Spleen (tissue), 7 donors: ENCODE measurements around the gene SLC25A44.

Experiments used
- POLR2A ChIP-seq, 3 donors: fragments of 450-650 bp; IDR thresholded peaks; one replicate each; pipeline ENCODE4 v1.5.1; 2017; ENCODE audit warnings: antibody characterized with exemption in 3 of 3, mild to moderate bottlenecking in 1 of 3
- POLR2AphosphoS5 ChIP-seq, 3 donors: sonication (generic); formaldehyde crosslinking; IDR thresholded peaks; one replicate each; pipeline ENCODE4 v1.5.1; 2017; ENCODE audit warnings: antibody characterized with exemption in 3 of 3
- TF ChIP-seq, protein P1 (sequence below), 11 experiments: fragments of 200-600 bp in 7 of 11; fragments of 450-650 bp in 4 of 11; sonication (generic) in 4 of 11; IDR thresholded peaks in 8 of 11; conservative IDR thresholded peaks in 3 of 11; 1 replicate in 7 of 11; 2 replicates in 4 of 11; pipeline versions ENCODE4 v1.4.0 to v1.8.0; 2016 to 2021; ENCODE audit warnings: antibody characterized with exemption in 11 of 11, inconsistent platforms in 4 of 11, mild to moderate bottlenecking in 1 of 11
- donor health status: DM: no; HTN: no; CAD: no; lungs with moderate emphysema.
- donor health status: DM: no; HTN: no; CAD: no.
- donor health status: DM: no; HTN: no; CAD: no.

DNA sequence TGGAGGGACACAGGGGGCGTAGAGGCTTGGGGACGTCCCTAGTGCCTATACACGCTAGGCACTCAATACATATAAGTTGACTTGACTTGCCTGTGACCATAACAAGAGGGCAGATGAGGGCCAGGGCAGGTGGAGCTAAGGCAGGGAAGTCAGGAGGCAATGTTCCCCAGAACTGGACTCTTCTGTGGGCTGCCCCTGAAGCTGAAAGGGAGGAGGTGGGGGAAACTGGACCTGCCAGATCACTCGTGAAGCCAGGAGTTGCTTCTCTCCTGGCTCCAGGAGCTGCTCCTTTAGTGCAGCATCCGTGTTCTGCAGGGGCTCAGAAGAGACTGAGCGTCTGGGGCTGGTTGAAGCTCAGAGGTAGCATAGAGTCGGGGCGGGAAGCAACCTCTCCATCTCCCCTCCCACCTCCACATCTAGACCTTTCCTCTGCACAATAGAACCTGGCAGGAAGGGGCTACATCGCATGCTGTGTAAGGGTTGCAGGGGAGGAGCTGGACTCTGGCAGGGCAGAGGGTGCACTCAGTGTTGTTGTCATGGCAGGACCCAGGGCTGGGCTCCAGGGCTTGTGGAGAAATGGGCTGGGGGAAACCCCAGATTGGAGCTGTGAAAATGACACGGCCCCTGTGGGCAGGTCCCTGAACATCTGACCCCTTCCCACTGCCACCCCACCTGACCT, 43.4 kb upstream of the SLC25A44 start:
- TF ChIP-seq, protein P1, sequence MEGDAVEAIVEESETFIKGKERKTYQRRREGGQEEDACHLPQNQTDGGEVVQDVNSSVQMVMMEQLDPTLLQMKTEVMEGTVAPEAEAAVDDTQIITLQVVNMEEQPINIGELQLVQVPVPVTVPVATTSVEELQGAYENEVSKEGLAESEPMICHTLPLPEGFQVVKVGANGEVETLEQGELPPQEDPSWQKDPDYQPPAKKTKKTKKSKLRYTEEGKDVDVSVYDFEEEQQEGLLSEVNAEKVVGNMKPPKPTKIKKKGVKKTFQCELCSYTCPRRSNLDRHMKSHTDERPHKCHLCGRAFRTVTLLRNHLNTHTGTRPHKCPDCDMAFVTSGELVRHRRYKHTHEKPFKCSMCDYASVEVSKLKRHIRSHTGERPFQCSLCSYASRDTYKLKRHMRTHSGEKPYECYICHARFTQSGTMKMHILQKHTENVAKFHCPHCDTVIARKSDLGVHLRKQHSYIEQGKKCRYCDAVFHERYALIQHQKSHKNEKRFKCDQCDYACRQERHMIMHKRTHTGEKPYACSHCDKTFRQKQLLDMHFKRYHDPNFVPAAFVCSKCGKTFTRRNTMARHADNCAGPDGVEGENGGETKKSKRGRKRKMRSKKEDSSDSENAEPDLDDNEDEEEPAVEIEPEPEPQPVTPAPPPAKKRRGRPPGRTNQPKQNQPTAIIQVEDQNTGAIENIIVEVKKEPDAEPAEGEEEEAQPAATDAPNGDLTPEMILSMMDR (IDR thresholded peaks at IDR 0.05 in 8 of 11, conservative IDR thresholded peaks at IDR 0.05 in 3 of 11) = no peak
- no peak for TF ChIP-seq POLR2A (IDR thresholded peaks at IDR 0.05)
- TF ChIP-seq POLR2AphosphoS5 (IDR thresholded peaks at IDR 0.05) = no peak
